HepG2 (cell line): ENCODE data around the gene IGF2. TPM values are rescaled to one million over a fixed set of nuclear protein-coding genes. Genes with fewer than 3 reads are reported as not detected.

Experiments
- AKAP8 ChIP-seq: sonication (generic); formaldehyde crosslinking; IDR thresholded peaks from 2 replicates; pipeline ENCODE4 v1.5.1; 2020; ENCODE audit warnings: mild to moderate bottlenecking, missing genetic modification reagents
- FOXA3 ChIP-seq: IDR thresholded peaks from 2 replicates; pipeline ENCODE4 v1.6.1; 2016; ENCODE audit warnings: missing genetic modification reagents, missing compliant biosample characterization
- HDAC2 ChIP-seq: sonication (generic); formaldehyde crosslinking; IDR thresholded peaks from 2 replicates; pipeline ENCODE4 v1.4.0; 2020; ENCODE audit warnings: missing genetic modification reagents
- HMG20A ChIP-seq: IDR thresholded peaks from 2 replicates; pipeline ENCODE4 v1.6.1; 2016; ENCODE audit warnings: borderline replicate concordance
- HMGXB3 ChIP-seq: sonication (generic); formaldehyde crosslinking; IDR thresholded peaks from 2 replicates; pipeline ENCODE4 v1.4.0; 2020; ENCODE audit warnings: missing genetic modification reagents, borderline replicate concordance
- HOMEZ ChIP-seq: IDR thresholded peaks from 2 replicates; pipeline ENCODE4 v1.6.1; 2016; ENCODE audit warnings: low read depth
- MEIS1 ChIP-seq: sonication (generic); formaldehyde crosslinking; IDR thresholded peaks from 2 replicates; pipeline ENCODE4 v1.9.0; 2021; ENCODE audit warnings: mild to moderate bottlenecking, missing genetic modification reagents, moderate library complexity, borderline replicate concordance
- NCOA2 ChIP-seq: sonication (generic); formaldehyde crosslinking; IDR thresholded peaks from 2 replicates; pipeline ENCODE4 v1.8.0; 2022; ENCODE audit warnings: inconsistent platforms
- PAXIP1 ChIP-seq: sonication (generic); formaldehyde crosslinking; conservative IDR thresholded peaks from 2 replicates; pipeline ENCODE4 v1.4.0; 2020; ENCODE audit warnings: mild to moderate bottlenecking, missing genetic modification reagents, moderate library complexity
- YEATS2 ChIP-seq: sonication (generic); formaldehyde crosslinking; IDR thresholded peaks from 2 replicates; pipeline ENCODE4 v1.4.0; 2020; ENCODE audit warnings: missing genetic modification reagents, borderline replicate concordance
- ZNF331 ChIP-seq: sonication (generic); formaldehyde crosslinking; IDR thresholded peaks from 2 replicates; pipeline ENCODE4 v1.4.0; 2020; ENCODE audit warnings: missing genetic modification reagents
- ZNF737 ChIP-seq: sonication (generic); formaldehyde crosslinking; IDR thresholded peaks from 2 replicates; pipeline ENCODE4 v1.5.0; 2020; ENCODE audit warnings: missing genetic modification reagents, mild to moderate bottlenecking, borderline replicate concordance
- polyA plus RNA-seq, 8 experiments: library from polyadenylated mRNA; depleted of rRNA in 3 of 8; stranded (reverse) in 7 of 8; unstranded in 1 of 8; fragments of >200 nt; fragmentation: Illumina TruSeq in 4 of 8; extraction: Trizol in 4 of 8; gene quantifications; 2 replicates each; pipeline versions ENCODE4 v1.2.1 to v1.2.3, GENCODE V29; 2011 to 2016; ENCODE audit warnings: low read depth in 4 of 8, missing spikeins in 1 of 8, mixed read lengths in 1 of 8; ENCODE audit not compliant: insufficient read depth in 1 of 8
- total RNA-seq, 5 experiments: library from RNA; depleted of rRNA; stranded (reverse); fragments of >200 nt; fragmentation: Illumina TruSeq; extraction: Trizol; gene quantifications; 2 replicates each; pipeline ENCODE4 v1.2.3, GENCODE V29; 2016; ENCODE audit warnings: low read depth in 1 of 5

Gene IGF2
- total and polyA plus RNA-seq, 2 of the 13 experiments (the other 11 are each of a cell fraction or from before 2014, with no cell fraction given), result 79.1 to 254 TPM

- TF ChIP-seq HMG20A, result peak; percentile 49; the same call in 1 of the 2 replicates
- no peak for TF ChIP-seq ZNF331
- peak; percentile 13; the same call in 1 of the 2 replicates for TF ChIP-seq HOMEZ (CRISPR knock-in tag)
- TF ChIP-seq FOXA3, result peak; percentile 34; the same call in 1 of the 2 replicates
- TF ChIP-seq AKAP8 (CRISPR knock-in tag), result no peak
- no peak for TF ChIP-seq MEIS1 (CRISPR knock-in tag)
- peak; percentile 90 for TF ChIP-seq PAXIP1
- TF ChIP-seq HDAC2 (CRISPR knock-in tag), result peak; percentile 81
- TF ChIP-seq NCOA2 (CRISPR knock-in tag), result 0 out of 2 replicates have a peak, but pooled peaks have one; percentile 35
- no peak for TF ChIP-seq YEATS2 (CRISPR knock-in tag)
- TF ChIP-seq ZNF737 (CRISPR knock-in tag), result no peak
- TF ChIP-seq HMGXB3 (CRISPR knock-in tag), result no peak
These were observed 36.9 kb downstream of the IGF2 start (continued) for GRCh38 chr11:2102132-2102882.
